Myometrial cell (primary cell): ENCODE results near the gene CCL11. TPM values are rescaled to one million over a fixed set of nuclear protein-coding genes. Genes with fewer than 3 reads are reported as not detected.

Source experiments
- total RNA-seq: library from RNA; depleted of rRNA; stranded (reverse); fragments of >200 nt; gene quantifications from 2 replicates; pipeline ENCODE4 v1.2.3, GENCODE V29; 2015

The CCL11 gene
- total RNA-seq, result not detected in 2 replicates

GRCh38 chr17:34285286-34285792 lies at the start of gene CCL11:
TSS of gene CCL11 (plus strand) at chr17:34285742. CDS start at chr17:34285809, 67 bp downstream.

GRCh38 chr17:34254651-34255380 lies 30.7 kb upstream of the CCL11 start, which contains the start of gene CCL2:
TSS of gene CCL2 (plus strand) at chr17:34255285. CDS start at chr17:34255350, 65 bp downstream.

GRCh38 chr17:34269969-34270368 lies 15.6 kb upstream of the CCL11 start, which contains the start of gene CCL7:
TSS of gene CCL7 (plus strand) at chr17:34270221. CDS start at chr17:34270291, 70 bp downstream.

GRCh38 chr17:34319039-34319483 lies 33.5 kb downstream of the CCL11 start, which contains the start of gene CCL8:
TSS of gene CCL8 (plus strand) at chr17:34319435. CDS start at chr17:34319502, 67 bp downstream.

Other genes starting within 250 kb of the CCL11 start
- gene CCL2, start 30.5 kb upstream of the CCL11 start, total RNA-seq, result 14.7 and 32.3 TPM in 2 replicates
- gene CCL7, start 15.5 kb upstream of the CCL11 start, total RNA-seq, result 5.2 and 5.3 TPM in 2 replicates
- gene CCL8, start 33.7 kb downstream of the CCL11 start, total RNA-seq, result not detected in 2 replicates
- gene CCL13, start 70.7 kb downstream of the CCL11 start, total RNA-seq, result not detected in 2 replicates
- not detected in 2 replicates for gene CCL1, start 77.5 kb downstream of the CCL11 start, total RNA-seq